GM12892 (cell line): ENCODE measurements around the gene MACROD2.

Experiments
- POLR2A ChIP-seq: IDR thresholded peaks from 2 replicates; pipeline ENCODE4 v1.6.1; 2011; ENCODE audit warnings: low read depth, low read length, control low read depth
- POLR2AphosphoS5 ChIP-seq: IDR thresholded peaks from 2 replicates; pipeline ENCODE4 v1.6.1; 2011; ENCODE audit warnings: low read depth, low read length, control low read depth

DNA sequence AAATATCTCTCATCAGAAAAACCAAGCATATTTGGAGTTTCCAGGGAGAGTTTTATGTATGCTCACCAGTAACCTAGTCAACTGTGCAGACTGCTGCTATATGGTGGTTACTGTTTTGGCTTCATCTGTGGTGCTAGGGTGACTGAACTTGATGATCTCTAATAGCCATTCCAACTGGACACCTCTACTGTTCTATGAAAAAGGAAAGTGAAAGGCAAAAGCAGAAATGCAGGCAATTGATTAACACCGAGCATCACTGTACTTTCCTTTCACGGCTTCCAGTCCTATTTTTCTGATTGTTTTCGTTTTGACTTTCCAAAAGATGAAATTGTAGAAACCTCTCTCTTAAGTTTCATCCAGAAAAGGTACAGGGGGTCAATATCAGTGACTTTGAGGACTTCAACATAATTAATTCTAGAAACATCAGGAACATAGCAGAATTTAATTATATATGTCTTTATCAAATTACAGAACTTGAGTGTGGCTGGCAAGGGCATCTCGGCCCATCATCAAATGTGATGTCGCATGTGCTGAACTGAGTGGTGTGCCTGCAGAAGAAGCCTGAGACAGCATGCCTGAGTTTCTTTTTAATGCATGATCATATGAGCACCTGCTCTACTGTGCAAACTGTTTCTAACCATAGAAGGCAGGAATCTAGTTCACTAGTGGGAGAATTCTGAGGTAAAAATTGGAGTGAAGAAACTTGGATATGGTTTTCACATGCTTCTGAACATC is 806.4 kb downstream of the MACROD2 start:
- TF ChIP-seq POLR2AphosphoS5 (no peak), POLR2A (no peak)
